Mesenchymal stem cell (in vitro differentiated cells and primary cell): ENCODE results near the gene TAAR9. TPM values are rescaled to one million over a fixed set of nuclear protein-coding genes. Genes with fewer than 3 reads are reported as not detected.

ENCODE experiments used
- DNase-seq: peaks from one replicate; pipeline ENCODE4 v3.0.0-alpha.2; 2013
- H2AFZ ChIP-seq: one replicate; pipeline ENCODE4 v1.6.1; 2013; ENCODE audit warnings: low read depth, mild to moderate bottlenecking, control low read depth, inconsistent platforms, low read length, moderate library complexity
- H2AK5ac ChIP-seq: 2 replicates; pipeline ENCODE4 v1.6.1; 2013; ENCODE audit warnings: low read length, moderate library complexity, mild to moderate bottlenecking, inconsistent platforms; ENCODE audit not compliant: severe bottlenecking
- H2BK120ac ChIP-seq: one replicate; pipeline ENCODE4 v1.6.1; 2013; ENCODE audit warnings: low read depth, mild to moderate bottlenecking, inconsistent platforms, low read length, moderate library complexity
- H2BK12ac ChIP-seq, 2 experiments: one replicate each; pipeline ENCODE4 v1.6.1; 2013; ENCODE audit warnings: inconsistent platforms in 2 of 2, low read length in 2 of 2, mild to moderate bottlenecking in 2 of 2, moderate library complexity in 2 of 2, control low read depth in 1 of 2
- H2BK15ac ChIP-seq: one replicate; pipeline ENCODE4 v1.6.1; 2013; ENCODE audit warnings: mild to moderate bottlenecking, low read depth, inconsistent platforms; ENCODE audit not compliant: poor library complexity, severe bottlenecking
- H2BK5ac ChIP-seq: 2 replicates; pipeline ENCODE4 v1.6.1; 2013; ENCODE audit warnings: low read depth, mild to moderate bottlenecking, low read length, control low read depth, inconsistent platforms; ENCODE audit not compliant: poor library complexity, severe bottlenecking
- H3K14ac ChIP-seq, 2 experiments: one replicate each; pipeline ENCODE4 v1.6.1; 2013; ENCODE audit warnings: inconsistent platforms in 2 of 2, low read length in 2 of 2, control low read depth in 1 of 2, mild to moderate bottlenecking in 1 of 2, moderate library complexity in 1 of 2
- H3K18ac ChIP-seq, 2 experiments: one replicate each; pipeline ENCODE4 v1.6.1; 2013; ENCODE audit warnings: inconsistent platforms in 2 of 2, low read length in 2 of 2, control low read depth in 1 of 2, low read depth in 1 of 2, mild to moderate bottlenecking in 1 of 2
- H3K23ac ChIP-seq, 2 experiments: one replicate each; pipeline ENCODE4 v1.6.1; 2013; ENCODE audit warnings: inconsistent platforms in 2 of 2, low read length in 2 of 2, mild to moderate bottlenecking in 2 of 2, moderate library complexity in 2 of 2, control low read depth in 1 of 2
- H3K27ac ChIP-seq: 2 replicates; pipeline ENCODE4 v1.5.1; 2013; ENCODE audit warnings: mild to moderate bottlenecking, moderate library complexity, low read length, control low read depth, inconsistent platforms; ENCODE audit not compliant: poor library complexity, severe bottlenecking
- H3K27me3 ChIP-seq, 2 experiments: 2 replicates each; pipeline versions ENCODE4 v1.6.1 to v1.7.0; 2013; ENCODE audit warnings: low read length in 2 of 2, mild to moderate bottlenecking in 2 of 2, moderate library complexity in 2 of 2, control low read depth in 1 of 2, inconsistent platforms in 1 of 2; ENCODE audit not compliant: control insufficient read depth in 1 of 2, insufficient read depth in 1 of 2
- H3K36me3 ChIP-seq, 2 experiments: 2 replicates each; pipeline versions ENCODE4 v1.6.1 to v1.7.0; 2013; ENCODE audit warnings: low read length in 2 of 2, control low read depth in 1 of 2, inconsistent platforms in 1 of 2, low read depth in 1 of 2, mild to moderate bottlenecking in 1 of 2; ENCODE audit not compliant: insufficient read depth in 2 of 2, control insufficient read depth in 1 of 2
- H3K4ac ChIP-seq, 2 experiments: one replicate each; pipeline ENCODE4 v1.6.1; 2013; ENCODE audit warnings: inconsistent platforms in 2 of 2, low read length in 2 of 2, mild to moderate bottlenecking in 2 of 2, moderate library complexity in 2 of 2, control low read depth in 1 of 2, low read depth in 1 of 2
- H3K4me1 ChIP-seq: 2 replicates; pipeline ENCODE4 v1.6.1; 2013; ENCODE audit warnings: low read depth, low read length, control low read depth; ENCODE audit not compliant: control insufficient read depth, insufficient read depth
- H3K4me2 ChIP-seq: 2 replicates; pipeline ENCODE4 v1.6.1; 2013; ENCODE audit warnings: low read length, mild to moderate bottlenecking, inconsistent platforms; ENCODE audit not compliant: poor library complexity, severe bottlenecking
- H3K4me3 ChIP-seq, 2 experiments: 2 replicates each; pipeline versions ENCODE4 v1.5.1 to v1.7.0; 2013; ENCODE audit warnings: low read length in 2 of 2, mild to moderate bottlenecking in 2 of 2, control low read depth in 1 of 2, low read depth in 1 of 2; ENCODE audit not compliant: insufficient read depth in 1 of 2
- H3K79me1 ChIP-seq: replicated peaks from 2 replicates; pipeline ENCODE4 v1.6.1; 2013; ENCODE audit warnings: mild to moderate bottlenecking, control low read depth, low read length, inconsistent platforms; ENCODE audit not compliant: poor library complexity, severe bottlenecking
- H3K9ac ChIP-seq: 2 replicates; pipeline ENCODE4 v1.7.0; 2013; ENCODE audit warnings: mild to moderate bottlenecking, low read length, moderate library complexity
- H3K9me3 ChIP-seq: 2 replicates; pipeline ENCODE4 v1.7.0; 2013; ENCODE audit warnings: mild to moderate bottlenecking, low read length; ENCODE audit not compliant: control insufficient read depth
- H4K8ac ChIP-seq: one replicate; pipeline ENCODE4 v1.6.1; 2013; ENCODE audit warnings: inconsistent platforms, mild to moderate bottlenecking, low read length, moderate library complexity
- H4K91ac ChIP-seq: one replicate; pipeline ENCODE4 v1.6.1; 2013; ENCODE audit warnings: mild to moderate bottlenecking, low read length, inconsistent platforms
- WGBS: methylation state at CpG from one replicate; pipeline ENCODE4 v1.1.7; 2013; ENCODE audit warnings: mixed read lengths; 5-methylcytosine and 5-hydroxymethylcytosine counted together
- small RNA-seq: library from polyadenylated mRNA; stranded (forward); fragments of <200 nt; extraction: miRNeasy Mini kit (QIAGEN cat#:217004); gene quantifications from one replicate; pipeline ENCODE3, GENCODE V24; 2013; ENCODE audit warnings: low read depth

The TAAR9 gene

GRCh38 chr6:132584698-132585097, 46.6 kb downstream of the TAAR9 start:
- no peak overlapping the region for H2BK15ac ChIP-seq
- no peak overlapping the region for H3K9ac ChIP-seq
- H3K4ac ChIP-seq: no peak overlapping the region
- H2AK5ac ChIP-seq: no peak overlapping the region
- peaks cover 28 to 33% of the 10 kb centered on the region in 2 experiments for H3K27me3 ChIP-seq
- no peak overlapping the region for H2BK12ac ChIP-seq
- no peak overlapping the region for H2BK120ac ChIP-seq
- no peak overlapping the region for H3K18ac ChIP-seq
- no peak overlapping the region for H3K14ac ChIP-seq
- peaks cover 5% of the 10 kb centered on the region for H3K9me3 ChIP-seq
- WGBS: no CpG with 5 or more reads among the region's 1 CpG
- no peak overlapping the region for H3K27ac ChIP-seq
- H3K23ac ChIP-seq: no peak overlapping the region
- H3K4me1 ChIP-seq: no peaks in the 10 kb centered on the region
- H4K8ac ChIP-seq: no peak overlapping the region
- no peak overlapping the region for H2BK5ac ChIP-seq
- no peaks in the 10 kb centered on the region for H3K36me3 ChIP-seq
- no peak overlapping the region for H2AFZ ChIP-seq
- DNase-seq: no peak
- no peaks in the 10 kb centered on the region for H3K79me1 ChIP-seq
- no peak overlapping the region for H4K91ac ChIP-seq
- no peak overlapping the region for H3K4me2 ChIP-seq
- H3K4me3 ChIP-seq: no peak overlapping the region

- no peak overlapping the region for H2AK5ac ChIP-seq
- no peak overlapping the region for H2BK12ac ChIP-seq
- H3K4me3 ChIP-seq: no peak overlapping the region
- H3K14ac ChIP-seq: no peak overlapping the region
- H2BK120ac ChIP-seq: no peak overlapping the region
- no peaks in the 10 kb centered on the region for H3K79me1 ChIP-seq
- no peak overlapping the region for H4K91ac ChIP-seq
- H3K9me3 ChIP-seq: no peaks in the 10 kb centered on the region
- no peaks in the 10 kb centered on the region for H3K4me1 ChIP-seq
- no peak overlapping the region for H3K4ac ChIP-seq
- no peak overlapping the region for H4K8ac ChIP-seq
- no peak overlapping the region for H3K9ac ChIP-seq
- no peak overlapping the region for H2BK5ac ChIP-seq
- no peak overlapping the region for H3K18ac ChIP-seq
- H3K27ac ChIP-seq: no peak overlapping the region
- no peaks in the 10 kb centered on the region for H3K36me3 ChIP-seq
- H3K4me2 ChIP-seq: no peak overlapping the region
- H2BK15ac ChIP-seq: no peak overlapping the region
- H3K23ac ChIP-seq: no peak overlapping the region
- WGBS: no CpG with 5 or more reads among the region's 2 CpGs
- peaks cover 14 to 18% of the 10 kb centered on the region in 2 experiments for H3K27me3 ChIP-seq
- DNase-seq: no peak
- H2AFZ ChIP-seq: no peak overlapping the region
These were observed 49.3 kb downstream of the TAAR9 start for GRCh38 chr6:132587424-132587823.

Small RNA genes within 50 kb of the gene (small RNA-seq; reads per million reads assigned to genes)
- not detected for gene TAAR7P
